SJCRH30 (cell line): ENCODE data around the gene HAS3. TPM values are rescaled to one million over a fixed set of nuclear protein-coding genes. Genes with fewer than 3 reads are reported as not detected.
"Not testable (repeated sequence)": the region's sequence is repeated elsewhere in the genome, so short reads cannot be mapped to it uniquely, and the experiment has no call there.

ENCODE experiments used
- DNase-seq, 2 experiments: peaks; one replicate each; pipeline ENCODE4 v3.0.0-alpha.2; 2015 to 2020
- H3K27ac ChIP-seq: fragments of 250-450 bp; sonication (Bioruptor Pico); 2 replicates; pipeline ENCODE4 v1.5.1; 2020; ENCODE audit warnings: mild to moderate bottlenecking, moderate library complexity
- H3K27me3 ChIP-seq: fragments of 250-450 bp; sonication (Bioruptor Pico); 2 replicates; pipeline ENCODE4 v1.5.1; 2020; ENCODE audit warnings: mild to moderate bottlenecking, moderate library complexity
- H3K36me3 ChIP-seq: fragments of 250-450 bp; sonication (Bioruptor Pico); 2 replicates; pipeline ENCODE4 v1.5.1; 2020; ENCODE audit warnings: mild to moderate bottlenecking, moderate library complexity
- H3K4me1 ChIP-seq: fragments of 250-450 bp; sonication (Bioruptor Pico); 2 replicates; pipeline ENCODE4 v1.5.1; 2020; ENCODE audit warnings: mild to moderate bottlenecking, moderate library complexity
- H3K4me3 ChIP-seq: fragments of 250-450 bp; sonication (Bioruptor Pico); 2 replicates; pipeline ENCODE4 v1.5.1; 2020; ENCODE audit warnings: mild to moderate bottlenecking, moderate library complexity
- H3K9me3 ChIP-seq: fragments of 250-450 bp; sonication (Bioruptor Pico); replicated peaks from 2 replicates; pipeline ENCODE4 v1.5.1; 2020; ENCODE audit warnings: mild to moderate bottlenecking, moderate library complexity
- total RNA-seq: library from RNA; depleted of rRNA; stranded (reverse); fragments of >200 nt; shearing (Covaris generic); gene quantifications from 2 replicates; pipeline ENCODE4 v1.2.3, GENCODE V29; 2014; rRNA removed

Gene HAS3
- 0.08 and 0.25 TPM in 2 replicates for total RNA-seq

DNA sequence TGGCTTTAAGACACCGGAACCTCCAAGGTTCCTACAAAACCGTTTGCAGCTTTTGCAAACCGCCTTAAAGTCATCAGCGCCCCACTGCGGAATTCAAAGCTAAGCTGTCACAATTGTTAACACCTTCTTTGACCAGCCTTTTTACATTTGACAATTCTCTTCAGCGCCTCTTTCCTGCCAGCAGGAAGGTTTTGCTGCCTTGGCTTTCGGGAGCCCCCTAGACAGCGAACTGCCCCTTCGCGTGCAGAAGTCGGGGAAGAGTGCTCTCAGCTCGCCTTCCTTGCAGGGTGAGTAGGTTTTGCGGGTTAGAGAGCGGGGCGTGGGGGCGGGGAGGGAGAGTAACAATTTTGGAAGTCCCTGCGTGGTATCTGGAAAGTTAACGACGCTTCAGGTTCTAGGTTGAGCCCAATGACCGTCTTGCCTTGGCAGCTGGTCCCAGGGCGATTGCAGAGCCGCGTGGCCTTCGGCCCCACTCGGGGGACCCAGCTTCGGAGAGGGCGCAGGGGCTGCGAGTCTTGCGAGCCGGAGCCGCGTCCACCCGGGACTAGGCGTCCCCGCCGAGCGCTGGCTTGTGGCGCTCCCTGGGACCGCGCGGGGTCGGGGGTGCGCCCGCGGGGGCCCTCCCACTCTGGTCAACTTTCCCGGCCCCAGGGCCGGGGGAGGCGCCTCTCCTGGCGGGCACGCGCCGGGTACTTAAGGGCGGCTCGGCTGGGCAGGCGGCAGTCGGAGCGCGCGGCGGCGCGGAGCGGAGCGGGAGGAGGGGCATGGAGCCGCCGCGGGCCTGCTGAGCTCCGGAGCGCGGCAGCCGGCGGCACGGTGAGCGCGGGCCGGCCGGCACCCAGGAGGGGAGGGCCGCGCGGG, at the start of gene HAS3:
Gene HAS3, plus strand, starts transcription at position 153 of the 861 bp plus-strand sequence. CDS start 3,743 bp downstream, outside the sequence.
- H3K27ac ChIP-seq, result no peak within 1 kb of the TSS
- no peaks in the 10 kb centered on the region for H3K9me3 ChIP-seq
- H3K36me3 ChIP-seq, result no peaks in the 10 kb centered on the region
- no peaks in the 10 kb centered on the region for H3K27me3 ChIP-seq
- peak; percentile 42 to 57 for DNase-seq
- peak within 1 kb of the TSS; percentile 61 for H3K4me3 ChIP-seq
- H3K4me1 ChIP-seq, result no peaks in the 10 kb centered on the region

DNA sequence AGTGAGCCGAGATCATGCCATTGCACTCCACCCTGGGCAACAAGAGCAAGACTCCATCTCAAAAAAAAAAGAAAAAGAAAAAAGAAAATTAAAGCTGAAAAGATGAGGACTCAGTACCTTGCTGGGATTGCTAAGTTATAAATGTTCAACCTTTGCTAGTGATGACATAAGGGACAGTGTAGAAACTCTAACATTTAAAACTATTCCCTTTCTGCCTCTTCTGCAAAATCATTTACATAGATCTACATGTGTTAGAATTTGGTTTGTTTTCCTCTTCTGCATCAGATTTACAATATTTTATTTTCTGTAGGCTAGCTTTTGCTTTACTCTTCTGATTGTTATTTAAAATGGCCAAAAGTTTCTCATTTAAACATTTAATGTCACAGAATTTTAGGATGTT, 49.5 kb upstream of the HAS3 start:
- H3K27ac ChIP-seq, result no peak overlapping the region
- no peak for DNase-seq
- H3K4me1 ChIP-seq, result no peaks in the 10 kb centered on the region
- H3K9me3 ChIP-seq, result no peaks in the 10 kb centered on the region
- H3K27me3 ChIP-seq, result no peaks in the 10 kb centered on the region
- no peak overlapping the region for H3K4me3 ChIP-seq
- no peaks in the 10 kb centered on the region for H3K36me3 ChIP-seq

DNA sequence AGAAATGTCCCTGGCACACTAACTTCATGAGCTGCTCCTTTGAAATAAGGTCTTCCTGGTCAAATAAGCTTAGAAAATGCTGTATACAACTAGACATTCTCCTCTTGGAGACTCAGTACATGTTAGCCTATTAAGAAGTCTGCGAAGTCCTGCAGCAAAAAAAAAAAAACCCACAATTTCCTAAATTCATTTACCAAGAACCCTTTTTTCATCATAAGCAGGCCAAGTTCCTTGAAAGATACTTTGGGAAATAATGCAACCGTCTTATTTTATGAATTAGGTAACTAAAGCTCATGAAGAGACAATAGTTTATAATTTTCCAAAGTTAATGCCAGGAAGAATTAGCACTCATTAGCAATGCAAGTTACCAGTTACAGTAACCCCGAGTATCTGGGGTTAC, 49.0 kb upstream of the HAS3 start:
- Histone ChIP-seq H3K27ac (no peak overlapping the region), H3K27me3 (no peaks in the 10 kb centered on the region)

GRCh38 chr16:69057400-69058378, 47.8 kb upstream of the HAS3 start:
- no peaks in the 10 kb centered on the region for H3K4me1 ChIP-seq
- H3K36me3 ChIP-seq, result no peaks in the 10 kb centered on the region
- H3K27ac ChIP-seq, result no peak overlapping the region
- H3K9me3 ChIP-seq, result no peaks in the 10 kb centered on the region
- DNase-seq, result no peak
- H3K4me3 ChIP-seq, result no peak overlapping the region
- H3K27me3 ChIP-seq, result no peaks in the 10 kb centered on the region

More for the DNA sequence above, 49.0 kb upstream of the HAS3 start:
- no peaks in the 10 kb centered on the region for H3K4me1 ChIP-seq
- DNase-seq, result no peak
- no peaks in the 10 kb centered on the region for H3K9me3 ChIP-seq
- H3K4me3 ChIP-seq, result no peak overlapping the region
- no peaks in the 10 kb centered on the region for H3K36me3 ChIP-seq

GRCh38 chr16:69063491-69063890, 42.0 kb upstream of the HAS3 start:
- not testable (repeated sequence) for H3K27ac ChIP-seq, H3K9me3 ChIP-seq, H3K36me3 ChIP-seq, DNase-seq, H3K27me3 ChIP-seq, H3K4me1 ChIP-seq, H3K4me3 ChIP-seq

GRCh38 chr16:69064124-69064763, 41.2 kb upstream of the HAS3 start:
- Histone ChIP-seq H3K36me3 (no peaks in the 10 kb centered on the region), H3K4me1 (no peaks in the 10 kb centered on the region), H3K27me3 (no peaks in the 10 kb centered on the region), H3K27ac (no peak overlapping the region), H3K4me3 (no peak overlapping the region), H3K9me3 (no peaks in the 10 kb centered on the region)
- no peak for DNase-seq

- Histone ChIP-seq H3K27ac (no peak overlapping the region), H3K4me3 (no peak overlapping the region), H3K27me3 (no peaks in the 10 kb centered on the region), H3K36me3 (no peaks in the 10 kb centered on the region), H3K9me3 (no peaks in the 10 kb centered on the region), H3K4me1 (no peaks in the 10 kb centered on the region)
- DNase-seq, result peak in 1 of 2 experiments; percentile 1
These were observed 40.6 kb upstream of the HAS3 start for GRCh38 chr16:69064764-69065313.

- Histone ChIP-seq H3K4me3 (no peak overlapping the region), H3K4me1 (no peaks in the 10 kb centered on the region), H3K36me3 (no peaks in the 10 kb centered on the region), H3K9me3 (no peaks in the 10 kb centered on the region), H3K27me3 (no peaks in the 10 kb centered on the region), H3K27ac (no peak overlapping the region)
- DNase-seq, result no peak
These were observed 35.9 kb upstream of the HAS3 start for GRCh38 chr16:69069504-69069903.

DNA sequence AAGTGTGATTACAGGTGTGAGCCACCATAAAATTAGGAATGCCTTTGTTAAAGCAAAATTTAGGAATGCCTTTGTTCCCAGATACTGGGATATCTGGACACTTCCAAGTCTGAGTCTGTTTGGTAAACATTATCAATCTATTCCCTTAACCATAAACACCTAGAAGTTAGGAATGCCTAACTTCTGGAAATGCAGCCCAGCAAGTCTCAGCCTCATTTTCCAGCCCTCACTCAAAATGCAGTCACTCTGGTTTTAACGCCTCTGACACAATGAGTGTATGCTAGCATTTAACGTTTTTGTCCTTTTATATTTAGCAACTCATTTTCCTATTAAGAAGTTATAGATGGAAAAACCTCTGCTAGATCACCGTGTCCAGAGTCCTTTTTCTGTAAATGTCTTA, 34.4 kb upstream of the HAS3 start:
- no peaks in the 10 kb centered on the region for H3K36me3 ChIP-seq
- no peaks in the 10 kb centered on the region for H3K27me3 ChIP-seq
- no peak for DNase-seq
- H3K4me3 ChIP-seq, result no peak overlapping the region
- H3K27ac ChIP-seq, result no peak overlapping the region
- no peaks in the 10 kb centered on the region for H3K9me3 ChIP-seq
- no peaks in the 10 kb centered on the region for H3K4me1 ChIP-seq

DNA sequence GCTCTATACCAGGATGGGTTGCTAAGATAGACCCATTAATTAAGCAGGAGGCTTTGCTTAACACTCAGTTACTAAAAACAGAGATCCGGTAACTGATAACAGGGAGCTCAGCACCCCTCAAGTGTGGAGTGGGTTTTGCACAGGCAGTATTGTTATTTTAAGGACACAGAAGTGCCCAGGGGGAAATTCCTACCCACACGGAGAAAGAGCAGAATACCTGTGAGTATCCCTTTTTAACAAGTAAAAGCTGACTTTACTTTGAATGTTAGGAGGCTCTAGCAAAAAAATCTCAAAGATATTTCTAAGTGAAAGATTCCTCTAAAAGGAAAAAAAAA, 32.8 kb upstream of the HAS3 start:
- no peaks in the 10 kb centered on the region for H3K36me3 ChIP-seq
- H3K4me3 ChIP-seq, result no peak overlapping the region
- no peaks in the 10 kb centered on the region for H3K27me3 ChIP-seq
- no peaks in the 10 kb centered on the region for H3K4me1 ChIP-seq
- no peak for DNase-seq
- H3K9me3 ChIP-seq, result no peaks in the 10 kb centered on the region
- H3K27ac ChIP-seq, result no peak overlapping the region

GRCh38 chr16:69073181-69073702, 32.2 kb upstream of the HAS3 start:
- H3K4me1 ChIP-seq, result no peaks in the 10 kb centered on the region

GRCh38 chr16:69077251-69077650, 28.2 kb upstream of the HAS3 start:
- Histone ChIP-seq H3K36me3 (no peaks in the 10 kb centered on the region), H3K27ac (no peak overlapping the region), H3K27me3 (no peaks in the 10 kb centered on the region), H3K4me1 (no peaks in the 10 kb centered on the region), H3K9me3 (no peaks in the 10 kb centered on the region), H3K4me3 (no peak overlapping the region)
- no peak for DNase-seq

More at GRCh38 chr16:69073181-69073702, 32.2 kb upstream of the HAS3 start:
- Histone ChIP-seq H3K27me3 (no peaks in the 10 kb centered on the region), H3K36me3 (no peaks in the 10 kb centered on the region), H3K4me3 (no peak overlapping the region), H3K27ac (no peak overlapping the region), H3K9me3 (no peaks in the 10 kb centered on the region)
- no peak for DNase-seq

DNA sequence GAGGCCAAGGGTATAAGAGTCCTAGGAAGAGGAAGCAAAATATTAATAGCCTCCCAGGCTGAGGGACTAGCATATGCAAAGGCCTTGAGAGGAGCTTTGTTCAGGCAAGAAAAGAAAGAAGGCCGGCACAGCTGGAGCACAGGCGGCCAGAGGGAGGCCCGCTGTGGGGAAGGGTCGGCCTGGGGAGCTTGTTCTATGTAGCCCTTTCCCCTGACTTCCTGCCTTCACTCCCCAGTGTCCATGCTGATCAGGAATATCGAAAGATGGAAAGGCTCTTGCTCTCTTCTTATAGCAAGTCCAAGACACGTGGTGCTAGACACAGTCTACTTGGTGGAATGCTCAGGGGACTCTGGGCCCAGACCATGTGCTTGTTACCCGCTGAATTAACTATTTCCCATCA, 27.4 kb upstream of the HAS3 start:
- H3K36me3 ChIP-seq, result no peaks in the 10 kb centered on the region
- no peaks in the 10 kb centered on the region for H3K27me3 ChIP-seq
- H3K4me1 ChIP-seq, result no peaks in the 10 kb centered on the region
- H3K4me3 ChIP-seq, result no peak overlapping the region
- DNase-seq, result no peak
- no peak overlapping the region for H3K27ac ChIP-seq
- H3K9me3 ChIP-seq, result no peaks in the 10 kb centered on the region

DNA sequence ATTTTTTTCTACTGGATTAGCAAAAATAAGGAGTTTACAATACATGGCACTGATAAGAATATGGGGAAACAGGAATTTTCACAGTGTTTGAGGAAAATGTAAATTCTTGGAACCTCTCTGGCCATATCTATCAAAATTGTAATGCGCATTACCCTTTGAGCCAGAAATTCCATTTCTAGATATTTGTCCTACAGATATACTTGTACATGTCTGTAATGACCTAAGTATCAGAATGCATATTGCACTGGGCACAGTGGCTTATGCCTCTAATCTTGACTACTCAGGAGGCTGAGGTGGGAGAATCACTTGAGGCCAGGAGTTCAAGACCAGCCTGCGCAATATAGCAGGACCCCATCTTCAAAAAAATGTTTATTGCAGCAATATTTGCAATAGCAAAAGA, 25.8 kb upstream of the HAS3 start:
- Histone ChIP-seq H3K27me3 (no peaks in the 10 kb centered on the region), H3K36me3 (no peaks in the 10 kb centered on the region), H3K4me1 (no peaks in the 10 kb centered on the region), H3K9me3 (no peaks in the 10 kb centered on the region), H3K4me3 (no peak overlapping the region), H3K27ac (no peak overlapping the region)
- DNase-seq, result no peak
